ENCODE measurements around the gene PARP11.

DNA sequence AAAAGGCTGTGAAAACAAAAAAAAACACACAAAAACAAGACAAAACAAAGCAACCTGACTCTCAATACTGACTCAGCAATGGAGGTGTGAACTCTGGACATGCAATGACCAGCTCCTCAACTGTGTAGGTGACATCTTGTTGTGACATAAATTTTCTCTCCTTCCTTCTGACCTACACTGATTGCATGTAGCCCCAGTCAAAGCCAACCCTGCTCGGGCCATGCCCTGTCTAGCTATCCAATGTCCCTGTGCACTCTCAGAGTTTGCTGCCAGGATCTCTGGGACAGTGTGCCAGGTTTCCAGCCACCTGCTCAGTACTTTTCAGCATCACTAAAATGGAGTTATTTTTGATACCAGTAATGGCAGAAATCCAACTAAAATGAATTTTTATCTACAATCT, 101.3 kb downstream of the PARP11 start:
- TF ChIP-seq, protein P1, sequence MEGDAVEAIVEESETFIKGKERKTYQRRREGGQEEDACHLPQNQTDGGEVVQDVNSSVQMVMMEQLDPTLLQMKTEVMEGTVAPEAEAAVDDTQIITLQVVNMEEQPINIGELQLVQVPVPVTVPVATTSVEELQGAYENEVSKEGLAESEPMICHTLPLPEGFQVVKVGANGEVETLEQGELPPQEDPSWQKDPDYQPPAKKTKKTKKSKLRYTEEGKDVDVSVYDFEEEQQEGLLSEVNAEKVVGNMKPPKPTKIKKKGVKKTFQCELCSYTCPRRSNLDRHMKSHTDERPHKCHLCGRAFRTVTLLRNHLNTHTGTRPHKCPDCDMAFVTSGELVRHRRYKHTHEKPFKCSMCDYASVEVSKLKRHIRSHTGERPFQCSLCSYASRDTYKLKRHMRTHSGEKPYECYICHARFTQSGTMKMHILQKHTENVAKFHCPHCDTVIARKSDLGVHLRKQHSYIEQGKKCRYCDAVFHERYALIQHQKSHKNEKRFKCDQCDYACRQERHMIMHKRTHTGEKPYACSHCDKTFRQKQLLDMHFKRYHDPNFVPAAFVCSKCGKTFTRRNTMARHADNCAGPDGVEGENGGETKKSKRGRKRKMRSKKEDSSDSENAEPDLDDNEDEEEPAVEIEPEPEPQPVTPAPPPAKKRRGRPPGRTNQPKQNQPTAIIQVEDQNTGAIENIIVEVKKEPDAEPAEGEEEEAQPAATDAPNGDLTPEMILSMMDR (IDR thresholded peaks at IDR 0.05; ENCODE audit: insufficient read depth, low read length), result no peak
- TF ChIP-seq GABPA (IDR thresholded peaks at IDR 0.05; ENCODE audit: low read depth) (no peak), SPI1 (IDR thresholded peaks at IDR 0.05; ENCODE audit: borderline replicate concordance, low read depth) (no peak), POLR2AphosphoS5 (IDR thresholded peaks at IDR 0.05; ENCODE audit: low read depth) (no peak)
